GM10266 (cell line): ENCODE results near the gene HK2.

Source experiments
- DNase-seq: peaks from one replicate; pipeline ENCODE4 v3.0.0; 2012; ENCODE audit errors: extremely low spot score
- TF ChIP-seq, protein P1 (sequence below): IDR thresholded peaks from 2 replicates; pipeline ENCODE4 v1.5.1; 2012; ENCODE audit warnings: mild to moderate bottlenecking, low read depth; ENCODE audit not compliant: control insufficient read depth, insufficient read depth; ENCODE audit errors: missing control alignments

The HK2 gene

DNA sequence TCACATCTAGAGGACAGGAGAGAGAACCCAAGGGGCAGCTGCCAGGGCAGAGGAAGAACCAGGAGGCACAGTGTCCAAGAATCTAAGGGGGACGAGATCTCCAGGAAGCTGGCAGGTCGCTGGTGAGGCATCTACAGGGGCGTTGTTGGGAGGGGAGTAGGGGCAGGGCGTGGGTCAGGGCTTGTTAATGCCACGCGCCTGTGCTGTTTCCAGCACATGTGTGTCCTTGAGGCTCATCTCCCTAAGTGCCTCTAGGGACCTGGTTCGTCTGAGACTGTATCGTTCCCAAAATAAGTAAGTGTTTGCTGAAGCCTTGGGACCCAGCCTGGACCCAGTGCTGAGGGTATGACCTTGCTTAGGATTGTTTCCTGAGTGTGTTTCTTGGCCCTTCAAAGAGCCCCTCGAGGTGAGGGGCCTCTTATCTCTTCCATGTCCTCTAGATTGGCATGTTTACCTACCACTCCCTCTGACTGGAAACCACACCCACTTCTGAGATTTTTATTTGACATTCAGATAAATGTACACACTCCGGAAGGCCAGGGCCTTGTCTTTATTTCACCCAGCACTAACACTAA is 22.2 kb downstream of the HK2 start:
- no peak for DNase-seq

GRCh38 chr2:74856599-74856998 is 22.7 kb downstream of the HK2 start:
- TF ChIP-seq, protein P1, sequence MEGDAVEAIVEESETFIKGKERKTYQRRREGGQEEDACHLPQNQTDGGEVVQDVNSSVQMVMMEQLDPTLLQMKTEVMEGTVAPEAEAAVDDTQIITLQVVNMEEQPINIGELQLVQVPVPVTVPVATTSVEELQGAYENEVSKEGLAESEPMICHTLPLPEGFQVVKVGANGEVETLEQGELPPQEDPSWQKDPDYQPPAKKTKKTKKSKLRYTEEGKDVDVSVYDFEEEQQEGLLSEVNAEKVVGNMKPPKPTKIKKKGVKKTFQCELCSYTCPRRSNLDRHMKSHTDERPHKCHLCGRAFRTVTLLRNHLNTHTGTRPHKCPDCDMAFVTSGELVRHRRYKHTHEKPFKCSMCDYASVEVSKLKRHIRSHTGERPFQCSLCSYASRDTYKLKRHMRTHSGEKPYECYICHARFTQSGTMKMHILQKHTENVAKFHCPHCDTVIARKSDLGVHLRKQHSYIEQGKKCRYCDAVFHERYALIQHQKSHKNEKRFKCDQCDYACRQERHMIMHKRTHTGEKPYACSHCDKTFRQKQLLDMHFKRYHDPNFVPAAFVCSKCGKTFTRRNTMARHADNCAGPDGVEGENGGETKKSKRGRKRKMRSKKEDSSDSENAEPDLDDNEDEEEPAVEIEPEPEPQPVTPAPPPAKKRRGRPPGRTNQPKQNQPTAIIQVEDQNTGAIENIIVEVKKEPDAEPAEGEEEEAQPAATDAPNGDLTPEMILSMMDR, result no peak

More for the DNA sequence above, 22.2 kb downstream of the HK2 start:
- TF ChIP-seq, protein P1, result no peak

DNA sequence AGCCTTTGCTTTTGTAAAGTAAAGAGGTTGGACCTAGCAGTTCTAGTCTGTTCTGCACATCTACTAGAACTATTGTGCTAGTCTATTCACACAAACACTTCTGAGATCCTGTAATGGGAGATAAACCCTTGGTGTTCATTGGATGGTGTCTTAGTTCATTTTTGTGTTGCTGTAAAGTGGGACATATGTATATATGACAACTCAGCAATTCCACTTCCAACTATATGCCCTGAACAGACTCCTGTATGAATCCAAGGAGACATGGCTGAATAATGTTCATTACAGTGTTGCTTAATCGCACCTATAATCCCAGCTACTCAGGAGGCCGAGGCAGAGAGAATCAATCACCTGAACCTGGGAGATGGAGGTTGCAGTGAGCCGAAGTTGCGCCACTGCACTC is 23.3 kb downstream of the HK2 start:
- DNase-seq, result no peak
- TF ChIP-seq, protein P1, result no peak

More at GRCh38 chr2:74856599-74856998, 22.7 kb downstream of the HK2 start:
- DNase-seq, result no peak

- DNase-seq, result no peak
- TF ChIP-seq, protein P1, result no peak
Measured at GRCh38 chr2:74857725-74858124, 23.8 kb downstream of the HK2 start.

GRCh38 chr2:74858281-74858680 is 24.4 kb downstream of the HK2 start:
- TF ChIP-seq, protein P1, result no peak
- DNase-seq, result no peak

- no peak for DNase-seq
- TF ChIP-seq, protein P1, result no peak
Measured at GRCh38 chr2:74860079-74860478, 26.2 kb downstream of the HK2 start.

- TF ChIP-seq, protein P1, result no peak
- DNase-seq, result no peak
Measured at GRCh38 chr2:74860521-74860920, 26.6 kb downstream of the HK2 start.
